K562 (cell line): ENCODE measurements around the gene MAML3. TPM values are rescaled to one million over a fixed set of nuclear protein-coding genes. Genes with fewer than 3 reads are reported as not detected.

Source experiments
- ARID4B ChIP-seq: sonication (generic); formaldehyde crosslinking; IDR thresholded peaks from 2 replicates; pipeline ENCODE4 v1.8.0; 2022; ENCODE audit warnings: mild to moderate bottlenecking, missing genetic modification reagents
- HIVEP1 ChIP-seq: fragments of 250-450 bp; sonication (Bioruptor Pico); IDR thresholded peaks from 2 replicates; pipeline ENCODE4 v1.4.0; 2020; ENCODE audit warnings: mild to moderate bottlenecking
- PML ChIP-seq: IDR thresholded peaks from 2 replicates; pipeline ENCODE4 v1.6.1; 2012; ENCODE audit warnings: low read length, inconsistent platforms
- ZNF398 ChIP-seq: fragments of 250-450 bp; sonication (Bioruptor Pico); IDR thresholded peaks from 2 replicates; pipeline ENCODE4 v1.8.0; 2021; ENCODE audit warnings: moderate library complexity, mild to moderate bottlenecking, inconsistent platforms
- ZNF699 ChIP-seq: fragments of 250-450 bp; sonication (Bioruptor Pico); IDR thresholded peaks from 2 replicates; pipeline ENCODE4 v1.8.0; 2021; ENCODE audit warnings: mild to moderate bottlenecking, moderate library complexity; ENCODE audit not compliant: insufficient replicate concordance
- ZNF780A ChIP-seq: fragments of 250-450 bp; sonication (Bioruptor Pico); IDR thresholded peaks from 2 replicates; pipeline ENCODE4 v1.5.0; 2021; ENCODE audit warnings: mild to moderate bottlenecking
- polyA plus RNA-seq, 8 experiments: library from polyadenylated mRNA; depleted of rRNA in 4 of 8; stranded (reverse) in 5 of 8; unstranded in 3 of 8; fragments of >200 nt; fragmentation: Nextera tagmentation in 2 of 8; fragmentation: Illumina TruSeq in 1 of 8; extraction: Ambion mirVana in 2 of 8; extraction: Trizol in 1 of 8; gene quantifications; 2 replicates each; pipeline versions ENCODE4 v1.2.1 to v1.2.3, GENCODE V29; 2011 to 2014; ENCODE audit warnings: inconsistent platforms in 1 of 8, missing spikeins in 1 of 8
- total RNA-seq, 7 experiments: library from RNA; depleted of rRNA in 6 of 7; stranded (reverse); fragments of >200 nt in 6 of 7; fragmentation: Illumina TruSeq in 2 of 7; extraction: Trizol in 2 of 7; gene quantifications; 2 replicates each; pipeline versions ENCODE4 v1.2.1 to v1.2.3, GENCODE V29; 2011 to 2021; ENCODE audit warnings: low replicate concordance in 1 of 7

Gene MAML3
- total and polyA plus RNA-seq, 9 of the 15 experiments (the other 6 are each of a cell fraction or from before 2014, with no cell fraction given): 0.01 to 0.55 (median 0.25) TPM

GRCh38 chr4:139736661-139737060 is 417.3 kb downstream of the MAML3 start (continued):
- TF ChIP-seq HIVEP1 (CRISPR knock-in tag): no peak
- no peak for TF ChIP-seq ZNF398
- TF ChIP-seq PML: no peak
- no peak for TF ChIP-seq ZNF699 (CRISPR knock-in tag)
- TF ChIP-seq ARID4B (CRISPR knock-in tag): no peak
- TF ChIP-seq ZNF780A (CRISPR knock-in tag): no peak
